Hepatocyte (in vitro differentiated cells): ENCODE measurements around the gene PRKCZ.

Experiments
- EZH2phosphoT487 ChIP-seq: fragments of 200-600 bp; sonication (generic); IDR thresholded peaks from one replicate; pipeline ENCODE4 v1.6.1; 2018; ENCODE audit warnings: antibody characterized with exemption, mild to moderate bottlenecking, low read depth, moderate library complexity; ENCODE audit not compliant: unreplicated experiment, severe bottlenecking
- TF ChIP-seq, protein P1 (sequence below): fragments of 200-600 bp; sonication (generic); IDR thresholded peaks from 2 replicates; pipeline ENCODE4 v1.5.1; 2016; ENCODE audit warnings: antibody characterized with exemption, mild to moderate bottlenecking; ENCODE audit not compliant: poor library complexity

DNA sequence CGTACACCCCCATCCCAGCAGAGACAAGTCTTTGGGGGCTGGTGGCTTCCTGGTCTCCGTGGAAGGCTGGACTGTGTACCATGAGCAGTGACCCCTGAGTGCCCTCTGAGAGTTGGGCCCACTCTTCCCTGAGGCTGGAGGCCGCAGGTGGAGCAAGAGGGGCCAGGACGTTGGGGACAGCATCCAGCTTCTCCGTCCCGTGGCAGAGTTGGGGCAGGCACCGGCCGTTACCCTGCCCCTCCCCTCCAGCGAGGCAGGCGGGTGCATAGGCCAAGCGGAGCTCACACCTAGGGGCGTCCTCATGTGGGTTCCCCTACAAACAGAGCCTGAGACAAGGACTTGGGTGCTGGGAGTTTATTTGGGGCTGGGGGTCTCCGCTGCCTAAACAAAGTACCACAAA is 17.0 kb upstream of the PRKCZ start:
- TF ChIP-seq, protein P1, sequence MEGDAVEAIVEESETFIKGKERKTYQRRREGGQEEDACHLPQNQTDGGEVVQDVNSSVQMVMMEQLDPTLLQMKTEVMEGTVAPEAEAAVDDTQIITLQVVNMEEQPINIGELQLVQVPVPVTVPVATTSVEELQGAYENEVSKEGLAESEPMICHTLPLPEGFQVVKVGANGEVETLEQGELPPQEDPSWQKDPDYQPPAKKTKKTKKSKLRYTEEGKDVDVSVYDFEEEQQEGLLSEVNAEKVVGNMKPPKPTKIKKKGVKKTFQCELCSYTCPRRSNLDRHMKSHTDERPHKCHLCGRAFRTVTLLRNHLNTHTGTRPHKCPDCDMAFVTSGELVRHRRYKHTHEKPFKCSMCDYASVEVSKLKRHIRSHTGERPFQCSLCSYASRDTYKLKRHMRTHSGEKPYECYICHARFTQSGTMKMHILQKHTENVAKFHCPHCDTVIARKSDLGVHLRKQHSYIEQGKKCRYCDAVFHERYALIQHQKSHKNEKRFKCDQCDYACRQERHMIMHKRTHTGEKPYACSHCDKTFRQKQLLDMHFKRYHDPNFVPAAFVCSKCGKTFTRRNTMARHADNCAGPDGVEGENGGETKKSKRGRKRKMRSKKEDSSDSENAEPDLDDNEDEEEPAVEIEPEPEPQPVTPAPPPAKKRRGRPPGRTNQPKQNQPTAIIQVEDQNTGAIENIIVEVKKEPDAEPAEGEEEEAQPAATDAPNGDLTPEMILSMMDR, result no peak
- TF ChIP-seq EZH2phosphoT487, result no peak
